ENCODE data around the gene JARID2.

- TF ChIP-seq EZH2 (IDR thresholded peaks at IDR 0.05; ENCODE audit: borderline replicate concordance, insufficient read depth, low read length, poor library complexity, severe bottlenecking) (no peak), TAF1 (IDR thresholded peaks at IDR 0.05; ENCODE audit: low read depth) (no peak)
Measured at GRCh38 chr6:15384901-15385300, 139.0 kb downstream of the JARID2 start.
